ENCODE data around the gene CTSH.

CTSH gene, protein sequence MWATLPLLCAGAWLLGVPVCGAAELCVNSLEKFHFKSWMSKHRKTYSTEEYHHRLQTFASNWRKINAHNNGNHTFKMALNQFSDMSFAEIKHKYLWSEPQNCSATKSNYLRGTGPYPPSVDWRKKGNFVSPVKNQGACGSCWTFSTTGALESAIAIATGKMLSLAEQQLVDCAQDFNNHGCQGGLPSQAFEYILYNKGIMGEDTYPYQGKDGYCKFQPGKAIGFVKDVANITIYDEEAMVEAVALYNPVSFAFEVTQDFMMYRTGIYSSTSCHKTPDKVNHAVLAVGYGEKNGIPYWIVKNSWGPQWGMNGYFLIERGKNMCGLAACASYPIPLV

DNA sequence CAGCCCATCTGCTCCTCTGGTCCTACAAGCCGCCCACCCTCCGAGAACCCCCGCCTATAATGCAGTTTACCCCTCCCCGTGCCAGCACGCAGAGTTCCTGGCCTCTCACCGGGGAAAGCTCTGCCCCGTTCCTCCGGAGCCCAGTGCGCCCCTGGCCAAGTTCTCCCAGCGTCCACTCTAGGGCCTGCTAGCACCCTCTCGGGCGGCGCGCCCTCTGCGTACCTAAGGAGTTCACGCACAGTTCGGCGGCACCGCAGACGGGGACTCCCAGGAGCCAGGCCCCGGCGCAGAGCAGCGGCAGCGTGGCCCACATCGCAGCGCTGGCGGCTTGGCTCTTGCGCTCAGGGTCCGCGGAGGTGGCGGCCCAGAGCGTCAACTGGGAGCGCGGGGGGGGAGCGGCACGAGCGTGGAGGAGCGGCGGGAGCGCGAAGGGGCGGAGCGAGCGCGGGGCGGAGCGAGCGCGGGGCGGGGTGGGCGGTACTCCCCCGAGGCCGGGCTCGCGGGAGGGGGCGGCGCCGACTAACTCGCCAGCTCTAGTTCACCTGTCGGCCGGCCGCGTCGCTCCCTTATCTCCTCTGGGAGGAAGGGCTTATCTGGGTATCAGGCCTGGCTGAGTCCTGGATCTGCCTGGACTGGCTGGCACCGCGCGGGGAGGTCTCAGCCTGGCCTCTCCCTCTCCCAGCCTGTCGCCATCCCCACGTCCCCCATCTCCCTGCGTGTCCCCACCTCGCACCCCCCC is at the start of gene CTSH:
Gene CTSH (minus strand): TSS at position 378 of the 739 bp plus-strand sequence. CDS start 65 bp downstream, at position 313.
- no peak for FAIRE-seq

- FAIRE-seq, result no peak
Measured at GRCh38 chr15:78993931-78994530, 49.2 kb upstream of the CTSH start.

- no peak for FAIRE-seq
Measured at GRCh38 chr15:78993257-78993930, 48.5 kb upstream of the CTSH start.

DNA sequence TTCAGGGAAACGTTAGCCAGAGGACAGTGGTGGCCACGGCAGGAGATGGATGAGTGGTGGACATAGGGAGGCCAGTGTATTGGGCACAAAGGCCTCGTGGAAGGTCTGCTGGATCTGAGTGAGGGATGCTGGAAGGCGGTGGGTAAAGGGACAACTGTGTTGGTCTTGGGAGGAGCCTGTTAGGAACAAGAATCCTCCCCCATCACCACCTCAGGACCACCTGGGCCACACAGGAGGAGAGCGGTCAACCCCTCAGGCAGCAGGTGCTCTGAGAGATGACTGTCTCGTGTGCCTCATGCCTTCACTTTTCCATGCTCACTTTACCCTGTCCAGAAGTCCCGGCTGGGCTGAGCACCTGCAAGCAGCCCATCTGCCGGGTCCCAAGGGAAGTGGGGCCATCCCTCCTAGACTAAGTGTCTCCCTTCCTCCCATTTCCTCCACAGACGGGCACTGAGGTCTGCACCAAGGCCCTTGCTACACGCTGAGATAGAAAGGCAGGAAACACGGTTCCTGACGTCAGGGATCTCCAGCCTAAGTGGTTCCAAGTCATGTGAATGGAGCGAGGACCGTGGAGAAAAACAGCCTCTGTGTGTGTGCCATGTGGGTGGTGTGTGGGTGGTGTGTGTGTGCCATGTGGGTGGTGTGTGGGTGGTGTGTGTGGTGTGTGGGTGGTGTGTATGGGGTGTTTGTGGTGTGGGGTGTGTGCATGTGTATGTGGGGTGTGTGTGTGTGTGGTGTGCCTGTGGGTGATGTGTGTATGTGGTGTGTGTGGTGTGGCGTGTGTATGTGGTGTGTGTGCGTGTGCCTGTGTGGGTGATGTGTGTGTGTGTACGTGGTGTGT is 47.8 kb upstream of the CTSH start:
- no peak for FAIRE-seq

- FAIRE-seq, result no peak
Measured at GRCh38 chr15:78991879-78992278, 47.0 kb upstream of the CTSH start.

- no peak for FAIRE-seq
Measured at GRCh38 chr15:78991476-78991875, 46.6 kb upstream of the CTSH start.

- no peak for FAIRE-seq
Measured at GRCh38 chr15:78990278-78990677, 45.4 kb upstream of the CTSH start.

- no peak for FAIRE-seq
Measured at GRCh38 chr15:78989701-78990240, 44.9 kb upstream of the CTSH start.

DNA sequence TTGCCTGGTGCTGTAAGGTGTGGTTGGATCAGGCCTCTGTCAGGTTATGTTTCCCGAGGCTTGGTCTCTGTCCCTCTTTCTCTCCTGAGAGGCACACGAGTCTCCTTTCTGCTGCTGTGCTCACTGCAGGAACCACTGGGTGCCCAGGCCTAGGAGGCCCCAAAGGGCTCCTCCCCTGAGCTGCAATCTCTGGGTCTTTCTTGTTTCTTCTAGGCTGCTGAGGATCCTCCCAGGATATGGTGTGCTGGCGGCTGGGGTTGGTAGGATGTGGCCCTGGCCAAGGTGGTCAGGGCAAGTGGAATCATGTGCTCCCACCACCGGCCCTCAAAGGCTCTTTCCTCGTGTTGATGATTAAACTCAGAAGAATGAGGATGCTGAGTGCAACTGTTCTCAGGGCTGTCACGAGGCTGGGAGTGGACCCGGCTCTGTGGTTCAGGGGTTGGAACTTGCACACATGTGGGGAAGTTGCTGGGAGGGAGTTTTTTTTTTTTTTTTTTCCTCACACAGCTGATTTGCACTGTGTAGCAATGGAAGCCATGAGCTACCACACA is 43.6 kb upstream of the CTSH start:
- no peak for FAIRE-seq

DNA sequence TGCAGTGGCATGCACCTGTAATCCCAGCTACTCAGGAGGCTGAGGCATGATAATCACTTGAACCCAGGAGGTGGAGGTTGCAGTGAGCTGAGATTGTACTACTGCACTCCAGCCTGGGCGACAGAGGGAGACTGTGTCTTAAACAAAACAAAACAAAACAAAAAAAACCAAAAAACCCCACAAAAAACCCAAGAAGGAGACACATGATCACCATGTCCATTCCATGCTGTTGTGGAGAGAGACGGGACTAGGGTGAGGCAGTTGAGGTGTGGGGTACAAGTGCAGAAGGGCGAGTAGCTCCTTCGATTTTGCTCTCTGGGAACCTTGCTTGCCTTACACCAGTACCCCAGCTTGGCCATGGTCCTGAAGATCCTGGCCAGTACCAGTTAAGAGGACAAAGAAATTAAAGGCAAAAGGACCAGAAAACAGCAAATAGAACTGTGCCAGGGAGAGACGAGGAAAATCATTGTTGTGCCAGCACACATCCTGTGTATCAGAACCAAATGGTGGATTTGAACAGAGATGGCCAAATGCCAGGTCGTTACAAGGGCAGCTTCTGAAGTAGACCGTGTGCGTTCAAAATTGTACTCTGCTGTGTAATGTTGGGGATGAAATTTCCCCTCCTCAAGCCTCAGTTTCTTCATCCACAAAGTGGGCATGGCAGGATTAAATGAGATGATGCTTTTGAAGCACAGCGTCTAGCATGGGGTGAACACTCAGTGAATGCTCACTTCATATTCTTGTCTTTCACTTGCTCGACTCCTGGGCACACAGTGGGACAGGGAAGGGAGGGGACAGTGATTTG is 42.9 kb upstream of the CTSH start:
- FAIRE-seq, result no peak

GRCh38 chr15:78985859-78986475 is 41.1 kb upstream of the CTSH start:
- FAIRE-seq, result no peak

DNA sequence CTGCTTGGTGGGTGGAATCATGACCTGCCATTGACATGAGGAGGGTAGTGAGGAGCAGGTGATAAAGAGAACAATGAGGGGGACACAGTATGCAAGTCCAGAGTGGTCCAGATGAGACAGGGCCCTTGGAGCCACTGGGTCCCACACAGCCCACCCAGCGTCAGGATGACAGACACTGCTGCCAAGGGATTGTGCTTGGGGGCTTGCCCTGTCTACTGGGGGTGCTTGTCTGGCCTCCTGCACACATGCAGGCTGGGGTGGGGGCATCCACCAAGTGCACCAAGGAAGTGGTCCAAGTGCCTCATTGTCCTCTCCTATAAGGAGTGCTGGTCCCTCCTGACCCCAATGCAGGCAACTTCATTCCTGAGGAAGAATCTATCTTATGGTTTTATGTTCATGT is 39.2 kb upstream of the CTSH start:
- FAIRE-seq, result no peak

GRCh38 chr15:78983146-78983918 is 38.5 kb upstream of the CTSH start:
- FAIRE-seq, result no peak

- no peak for FAIRE-seq
Measured at GRCh38 chr15:78982736-78983135, 37.9 kb upstream of the CTSH start.

- FAIRE-seq, result no peak
Measured at GRCh38 chr15:78981532-78982313, 36.9 kb upstream of the CTSH start.

DNA sequence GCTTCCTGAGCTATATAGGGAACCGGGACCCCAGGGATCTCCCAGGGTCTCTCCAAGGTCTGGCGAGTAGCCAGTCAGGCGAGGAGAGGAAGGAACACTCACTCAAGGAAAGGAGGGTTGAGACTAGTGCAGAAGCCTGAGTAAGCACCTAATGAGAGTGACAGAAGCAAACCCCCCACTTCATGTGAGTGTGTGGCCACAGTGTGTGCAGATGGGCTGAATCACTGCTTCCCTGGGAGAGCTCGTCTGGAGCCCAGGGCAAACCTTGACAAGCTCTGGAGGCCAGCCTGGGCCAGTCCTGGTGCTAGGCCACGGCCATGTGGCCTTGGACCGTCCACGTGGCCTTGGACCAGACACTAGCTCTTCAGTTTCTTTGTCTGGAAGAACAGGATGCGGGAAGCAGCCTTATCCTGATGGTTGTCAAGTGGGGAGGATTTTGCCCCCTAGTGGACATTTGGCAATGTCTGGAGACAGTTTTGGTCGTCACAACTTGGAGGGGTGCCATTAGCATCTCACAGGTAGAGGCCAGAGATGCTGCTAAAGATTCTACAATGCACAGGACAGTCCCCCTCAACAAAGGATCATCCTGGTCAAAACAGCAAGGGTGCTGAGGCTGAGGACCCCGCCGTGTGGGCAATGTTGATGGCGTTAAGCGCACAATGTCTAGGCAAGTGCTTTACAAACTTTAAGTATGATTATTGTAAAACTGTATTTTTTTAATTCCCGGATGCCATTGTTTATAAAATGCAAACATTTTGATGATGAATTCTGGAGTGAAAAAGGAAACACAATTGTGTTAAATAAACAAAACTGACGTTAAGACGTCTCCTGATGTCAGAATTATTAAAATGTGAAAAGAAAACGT is 34.8 kb upstream of the CTSH start:
- FAIRE-seq, result no peak

DNA sequence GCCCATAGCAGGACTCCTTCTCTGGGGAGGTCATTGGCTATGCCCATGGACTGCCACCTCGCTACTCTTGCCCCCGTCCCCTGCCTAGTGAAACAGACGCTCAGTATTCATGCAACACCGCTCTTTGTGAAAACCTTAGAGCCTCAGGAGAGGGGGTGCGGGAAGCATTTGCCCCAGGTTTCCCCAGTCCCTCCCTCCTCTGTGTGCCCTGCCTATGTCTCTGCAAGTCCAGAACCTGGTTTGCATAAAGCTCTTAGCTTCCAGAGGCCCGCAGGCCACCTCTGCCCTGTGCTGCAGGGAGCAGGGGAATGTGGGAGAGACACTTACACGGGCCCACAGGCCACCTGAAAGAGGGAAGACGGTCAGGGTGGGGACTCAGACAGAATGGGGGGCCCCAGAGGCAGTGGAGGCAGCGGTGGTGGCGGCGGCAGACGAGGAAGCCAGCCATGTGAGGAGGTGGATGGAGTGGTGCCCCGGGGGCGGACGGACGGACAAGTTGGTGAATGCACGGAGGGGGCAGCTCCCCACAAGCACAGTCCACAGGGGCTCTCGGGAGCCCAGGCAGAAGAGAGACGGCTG is 33.8 kb upstream of the CTSH start:
- FAIRE-seq, result no peak
